Neural cell (in vitro differentiated cells): ENCODE results near the gene ZP2. TPM values are rescaled to one million over a fixed set of nuclear protein-coding genes. Genes with fewer than 3 reads are reported as not detected.

Source experiments
- H2AFZ ChIP-seq: fragments of 200-600, 300-800 bp; sonication (generic), shearing (Covaris generic); 2 replicates; pipeline ENCODE4 v1.6.0; 2014; ENCODE audit warnings: low read depth, mild to moderate bottlenecking, antibody characterized with exemption, low read length, moderate library complexity
- H3F3A ChIP-seq: fragments of 200-600 bp; shearing (Covaris generic); 2 replicates; pipeline ENCODE4 v1.6.1; 2016; ENCODE audit warnings: mild to moderate bottlenecking, moderate library complexity, mixed read lengths, antibody characterized with exemption, low read length; ENCODE audit not compliant: insufficient read depth, poor library complexity, severe bottlenecking
- H3K27ac ChIP-seq: fragments of 200-600, 300-800 bp; sonication (generic), shearing (Covaris generic); 2 replicates; pipeline ENCODE4 v1.5.1; 2014; ENCODE audit warnings: mild to moderate bottlenecking, low read length, moderate library complexity
- H3K27me3 ChIP-seq: fragments of 300-800, 200-600 bp; sonication (generic), shearing (Covaris generic); 2 replicates; pipeline ENCODE4 v1.6.0; 2014; ENCODE audit warnings: mild to moderate bottlenecking, low read depth, low read length, moderate library complexity; ENCODE audit not compliant: insufficient read depth
- H3K36me3 ChIP-seq: fragments of 300-800, 200-600 bp; sonication (generic), shearing (Covaris generic); 2 replicates; pipeline ENCODE4 v1.5.1; 2014; ENCODE audit warnings: mild to moderate bottlenecking, antibody characterized with exemption, low read length, moderate library complexity; ENCODE audit not compliant: insufficient read depth
- H3K4me2 ChIP-seq: fragments of 300-800, 200-600 bp; sonication (generic), shearing (Covaris generic); 2 replicates; pipeline ENCODE4 v1.6.0; 2014; ENCODE audit warnings: mild to moderate bottlenecking, low read length
- H3K4me3 ChIP-seq: fragments of 300-800, 200-600 bp; sonication (generic), shearing (Covaris generic); 2 replicates; pipeline ENCODE4 v1.5.1; 2014; ENCODE audit warnings: mild to moderate bottlenecking, low read length, moderate library complexity
- H3K79me2 ChIP-seq: fragments of 200-600 bp; shearing (Covaris generic); replicated peaks from 2 replicates; pipeline ENCODE4 v1.6.0; 2014; ENCODE audit warnings: mild to moderate bottlenecking, low read length, moderate library complexity; ENCODE audit not compliant: insufficient read depth
- H3K9ac ChIP-seq: fragments of 300-800, 200-600 bp; sonication (generic), shearing (Covaris generic); 2 replicates; pipeline ENCODE4 v1.6.1; 2016; ENCODE audit warnings: mild to moderate bottlenecking, low read length, mixed read lengths
- H3K9me2 ChIP-seq: fragments of 200-600 bp; shearing (Covaris generic); 2 replicates; pipeline ENCODE4 v1.6.1; 2016; ENCODE audit warnings: mild to moderate bottlenecking, low read length, mixed read lengths; ENCODE audit not compliant: insufficient read depth
- H3K9me3 ChIP-seq: fragments of 200-600, 300-800 bp; sonication (generic), shearing (Covaris generic); 2 replicates; pipeline ENCODE4 v1.6.1; 2016; ENCODE audit warnings: mild to moderate bottlenecking, mixed run types, low read length, moderate library complexity, mixed read lengths
- H4K20me1 ChIP-seq: fragments of 200-600 bp; shearing (Covaris generic); 2 replicates; pipeline ENCODE4 v1.6.1; 2016; ENCODE audit warnings: mild to moderate bottlenecking, mixed run types; ENCODE audit not compliant: insufficient read depth
- CTCF ChIP-seq: fragments of 450-650 bp; IDR thresholded peaks from 2 replicates; pipeline ENCODE4 v1.5.1; 2014; ENCODE audit warnings: antibody characterized with exemption, mild to moderate bottlenecking, moderate library complexity; ENCODE audit not compliant: poor library complexity, severe bottlenecking
- EP300 ChIP-seq: fragments of 450-650 bp; conservative IDR thresholded peaks from 2 replicates; pipeline ENCODE4 v1.6.1; 2014; ENCODE audit warnings: antibody characterized with exemption, mild to moderate bottlenecking, moderate library complexity; ENCODE audit not compliant: poor library complexity, severe bottlenecking
- EZH2 ChIP-seq: fragments of 200-600, 300-800 bp; shearing (Covaris generic), sonication (generic); IDR thresholded peaks from 2 replicates; pipeline ENCODE4 v1.6.1; 2014; ENCODE audit warnings: antibody characterized with exemption, low read length, borderline replicate concordance, mild to moderate bottlenecking; ENCODE audit not compliant: insufficient read depth, poor library complexity, severe bottlenecking
- MXI1 ChIP-seq: fragments of 450-650 bp; conservative IDR thresholded peaks from 2 replicates; pipeline ENCODE4 v1.6.1; 2014; ENCODE audit warnings: antibody characterized with exemption, mild to moderate bottlenecking; ENCODE audit not compliant: poor library complexity, severe bottlenecking
- POLR2AphosphoS5 ChIP-seq: IDR thresholded peaks from 2 replicates; pipeline ENCODE4 v1.6.1; 2012
- RAD21 ChIP-seq: fragments of 450-650 bp; conservative IDR thresholded peaks from 2 replicates; pipeline ENCODE4 v1.6.1; 2014; ENCODE audit warnings: antibody characterized with exemption, mild to moderate bottlenecking, moderate library complexity
- REST ChIP-seq: IDR thresholded peaks from 2 replicates; pipeline ENCODE4 v1.6.1; 2012; ENCODE audit warnings: borderline replicate concordance
- SMC3 ChIP-seq: fragments of 450-650 bp; conservative IDR thresholded peaks from 2 replicates; pipeline ENCODE4 v1.6.1; 2014; ENCODE audit warnings: antibody characterized with exemption, mild to moderate bottlenecking, moderate library complexity; ENCODE audit not compliant: poor library complexity
- TAF1 ChIP-seq: IDR thresholded peaks from 2 replicates; pipeline ENCODE4 v1.6.1; 2012; ENCODE audit warnings: low read depth
- polyA plus RNA-seq: library from polyadenylated mRNA; depleted of rRNA; stranded (reverse); fragments of >200 nt; gene quantifications from 2 replicates; pipeline ENCODE4 v1.2.3, GENCODE V29; 2014

Gene ZP2
- polyA plus RNA-seq, 1 donor from 2014 or later, result not detected

- Histone ChIP-seq H3K79me2 (no peaks in the 10 kb centered on the region), H3F3A (no peaks in the 10 kb centered on the region), H3K36me3 (no peaks in the 10 kb centered on the region), H3K4me3 (no peak overlapping the region), H4K20me1 (no peaks in the 10 kb centered on the region), H3K27me3 (no peaks in the 10 kb centered on the region), H3K27ac (no peak overlapping the region), H3K9ac (no peak overlapping the region), H3K9me3 (no peaks in the 10 kb centered on the region), H2AFZ (no peak overlapping the region), H3K9me2 (no peaks in the 10 kb centered on the region), H3K4me2 (no peak overlapping the region)
- TF ChIP-seq RAD21, result no peak
- no peak for TF ChIP-seq TAF1
- no peak for TF ChIP-seq MXI1
- no peak for TF ChIP-seq EZH2
- TF ChIP-seq REST, result no peak
- no peak for TF ChIP-seq POLR2AphosphoS5
- TF ChIP-seq CTCF, result no peak
- no peak for TF ChIP-seq SMC3
- TF ChIP-seq EP300, result no peak
Observed at GRCh38 chr16:21164521-21165168, 46.7 kb downstream of the ZP2 start.

- H3K36me3 ChIP-seq, result no peaks in the 10 kb centered on the region
- H3K9ac ChIP-seq, result no peak overlapping the region
- H3K9me3 ChIP-seq, result no peaks in the 10 kb centered on the region
- no peaks in the 10 kb centered on the region for H3K9me2 ChIP-seq
- H3K4me3 ChIP-seq, result no peak overlapping the region
- H3K27me3 ChIP-seq, result peaks cover 9% of the 10 kb centered on the region
- TF ChIP-seq POLR2AphosphoS5 (no peak), SMC3 (no peak), CTCF (no peak), RAD21 (no peak), REST (no peak), MXI1 (no peak), TAF1 (no peak), EZH2 (no peak), EP300 (no peak)
- H2AFZ ChIP-seq, result no peak overlapping the region
- H3F3A ChIP-seq, result no peaks in the 10 kb centered on the region
- no peak overlapping the region for H3K4me2 ChIP-seq
- H3K79me2 ChIP-seq, result no peaks in the 10 kb centered on the region
- no peaks in the 10 kb centered on the region for H4K20me1 ChIP-seq
- no peak overlapping the region for H3K27ac ChIP-seq
Observed at GRCh38 chr16:21163576-21163975, 47.8 kb downstream of the ZP2 start.
